ENCODE measurements around the gene DST.

GRCh38 chr6:56474532-56474931 is 168.2 kb downstream of the DST start:
- no peak for TF ChIP-seq CTCF (IDR thresholded peaks at IDR 0.05; ENCODE audit: insufficient read depth, low read depth, low read length)
- TF ChIP-seq EZH2 (IDR thresholded peaks at IDR 0.05; ENCODE audit: insufficient read depth, low read length): no peak

Measured in astrocyte (in vitro differentiated cells and primary cell).